IMR-90 (cell line): ENCODE data around the gene UBE2V1. TPM values are rescaled to one million over a fixed set of nuclear protein-coding genes. Genes with fewer than 3 reads are reported as not detected.

ENCODE experiments used
- ATAC-seq: fragments of 200-7000 bp; cut with Tn5 transposase; 2 replicates; pipeline ENCODE4 v1.9.1; 2020; ENCODE audit warnings: low read depth, mild to moderate bottlenecking, moderate library complexity
- BruUV-seq: library from RNA; stranded (reverse); fragments of 400-500 nt; replicated peaks from 2 replicates; lab custom pipeline; 2021; lab: Mats Ljungman, UMichigan
- CTCF ChIA-PET: fragments of 300-600 bp; formaldehyde crosslinking; extraction: SDS; loops from one replicate; lab custom pipeline; 2021; ENCODE audit warnings: antibody characterized with exemption; lab: Yijun Ruan, JAX
- POLR2A ChIA-PET: fragments of 300-600 bp; sonication (Branson Sonifier 250); formaldehyde crosslinking; loops from one replicate; lab custom pipeline; 2022; ENCODE audit warnings: antibody characterized with exemption; ENCODE audit not compliant: unreplicated experiment; lab: Charles Lee
- DNase-seq: peaks from one replicate; pipeline ENCODE4 v3.0.0; 2013
- H2AFZ ChIP-seq: replicated peaks from 2 replicates; pipeline ENCODE3; 2013; ENCODE audit warnings: low read length, mild to moderate bottlenecking; ENCODE audit not compliant: poor library complexity
- H2AK5ac ChIP-seq: 2 replicates; pipeline ENCODE4 v1.6.1; 2013; ENCODE audit warnings: low read depth, low read length, inconsistent platforms
- H2AK9ac ChIP-seq: replicated peaks from 2 replicates; pipeline ENCODE3; 2013; ENCODE audit warnings: mild to moderate bottlenecking, low read depth, low read length, moderate library complexity; ENCODE audit not compliant: poor library complexity
- H2BK120ac ChIP-seq: 2 replicates; pipeline ENCODE4 v1.6.1; 2013; ENCODE audit warnings: low read depth, low read length, inconsistent platforms
- H2BK15ac ChIP-seq: 3 replicates; pipeline ENCODE4 v1.6.1; 2013; ENCODE audit warnings: low read depth, low read length, inconsistent platforms
- H2BK20ac ChIP-seq: 2 replicates; pipeline ENCODE4 v1.6.1; 2013; ENCODE audit warnings: low read depth, mild to moderate bottlenecking, inconsistent platforms, low read length, moderate library complexity
- H2BK5ac ChIP-seq: 2 replicates; pipeline ENCODE4 v1.6.1; 2013; ENCODE audit warnings: mild to moderate bottlenecking, low read depth, low read length, inconsistent platforms; ENCODE audit not compliant: poor library complexity, severe bottlenecking
- H3K14ac ChIP-seq: replicated peaks from 2 replicates; pipeline ENCODE4 v1.6.1; 2013; ENCODE audit warnings: low read depth, low read length, inconsistent platforms
- H3K18ac ChIP-seq: 2 replicates; pipeline ENCODE4 v1.6.1; 2013; ENCODE audit warnings: low read depth, low read length, control low read depth
- H3K23ac ChIP-seq: 2 replicates; pipeline ENCODE4 v1.6.1; 2013; ENCODE audit warnings: low read depth, low read length, inconsistent platforms
- H3K27ac ChIP-seq: 2 replicates; pipeline ENCODE4 v1.5.1; 2013; ENCODE audit warnings: mild to moderate bottlenecking, control low read depth, low read length; ENCODE audit not compliant: insufficient read depth
- H3K27me3 ChIP-seq: 2 replicates; pipeline ENCODE4 v1.6.1; 2013; ENCODE audit warnings: low read length; ENCODE audit not compliant: control insufficient read depth, insufficient read depth
- H3K36me3 ChIP-seq: 2 replicates; pipeline ENCODE4 v1.6.1; 2013; ENCODE audit warnings: low read length, mixed read lengths; ENCODE audit not compliant: control insufficient read depth, insufficient read depth
- H3K4ac ChIP-seq: 2 replicates; pipeline ENCODE4 v1.6.1; 2013; ENCODE audit warnings: low read depth, low read length, inconsistent platforms
- H3K4me1 ChIP-seq: 2 replicates; pipeline ENCODE4 v1.6.1; 2013; ENCODE audit warnings: low read length, mixed read lengths; ENCODE audit not compliant: control insufficient read depth, insufficient read depth
- H3K4me2 ChIP-seq: 2 replicates; pipeline ENCODE4 v1.6.1; 2013; ENCODE audit warnings: low read depth, mild to moderate bottlenecking, control low read depth, low read length, moderate library complexity
- H3K4me3 ChIP-seq: 2 replicates; pipeline ENCODE4 v1.5.1; 2013; ENCODE audit warnings: low read depth, mild to moderate bottlenecking, control low read depth, low read length, moderate library complexity; ENCODE audit not compliant: insufficient read depth
- H3K56ac ChIP-seq: 2 replicates; pipeline ENCODE4 v1.6.1; 2013; ENCODE audit warnings: low read length, inconsistent platforms; ENCODE audit not compliant: insufficient read depth; ENCODE audit errors: extremely low read depth
- H3K79me1 ChIP-seq, 2 experiments: 2 replicates each; pipeline ENCODE4 v1.6.1; 2013; ENCODE audit warnings: low read length in 2 of 2, inconsistent platforms in 1 of 2, low read depth in 1 of 2
- H3K9ac ChIP-seq: 2 replicates; pipeline ENCODE4 v1.6.1; 2013; ENCODE audit warnings: low read depth, low read length, control low read depth
- H3K9me1 ChIP-seq: 2 replicates; pipeline ENCODE4 v1.6.1; 2013; ENCODE audit warnings: low read length, inconsistent platforms; ENCODE audit not compliant: insufficient read depth
- H3K9me3 ChIP-seq: 2 replicates; pipeline ENCODE4 v1.6.1; 2013; ENCODE audit warnings: low read length; ENCODE audit not compliant: control insufficient read depth, insufficient read depth
- H4K20me1 ChIP-seq: 2 replicates; pipeline ENCODE4 v1.6.1; 2013; ENCODE audit warnings: low read length, inconsistent platforms; ENCODE audit not compliant: insufficient read depth
- H4K5ac ChIP-seq: 2 replicates; pipeline ENCODE4 v1.6.1; 2013; ENCODE audit warnings: mild to moderate bottlenecking, low read depth, low read length, control low read depth
- H4K8ac ChIP-seq, 2 experiments: 2 replicates each; pipeline ENCODE4 v1.6.1; 2013; ENCODE audit warnings: low read depth in 2 of 2, low read length in 2 of 2, control low read depth in 1 of 2, inconsistent platforms in 1 of 2
- H4K91ac ChIP-seq: 2 replicates; pipeline ENCODE4 v1.6.1; 2013; ENCODE audit warnings: low read depth, low read length, inconsistent platforms; ENCODE audit not compliant: insufficient read depth
- BHLHE40 ChIP-seq: fragments of 150-350 bp; IDR thresholded peaks from 2 replicates; pipeline ENCODE4 v1.6.1; 2016; ENCODE audit warnings: mild to moderate bottlenecking, low read depth, low read length
- CEBPB ChIP-seq: IDR thresholded peaks from 2 replicates; pipeline ENCODE4 v1.6.1; 2012; ENCODE audit warnings: low read depth, low read length, improper control_type of control experiment
- CHD1 ChIP-seq: IDR thresholded peaks from 2 replicates; pipeline ENCODE4 v1.6.1; 2012; ENCODE audit warnings: low read depth, low read length, improper control_type of control experiment
- FOS ChIP-seq: fragments of 150-350 bp; IDR thresholded peaks from 2 replicates; pipeline ENCODE4 v1.6.1; 2016; ENCODE audit warnings: low read depth, low read length
- MAFK ChIP-seq: IDR thresholded peaks from 2 replicates; pipeline ENCODE4 v1.6.1; 2012; ENCODE audit warnings: low read depth, low read length, improper control_type of control experiment
- MAZ ChIP-seq: IDR thresholded peaks from 2 replicates; pipeline ENCODE4 v1.6.1; 2012; ENCODE audit warnings: low read depth, mild to moderate bottlenecking, low read length, improper control_type of control experiment, moderate library complexity, borderline replicate concordance
- MXI1 ChIP-seq: IDR thresholded peaks from 2 replicates; pipeline ENCODE4 v1.6.1; 2012; ENCODE audit warnings: low read depth, mild to moderate bottlenecking, low read length, moderate library complexity, borderline replicate concordance
- NFE2L2 ChIP-seq: fragments of 150-350 bp; IDR thresholded peaks from 2 replicates; pipeline ENCODE4 v1.6.1; 2016; ENCODE audit warnings: low read depth, mild to moderate bottlenecking, low read length
- POLR2A ChIP-seq: IDR thresholded peaks from 2 replicates; pipeline ENCODE4 v1.6.1; 2012; ENCODE audit warnings: mild to moderate bottlenecking, low read depth, low read length
- RAD21 ChIP-seq: IDR thresholded peaks from 2 replicates; pipeline ENCODE4 v1.6.1; 2012; ENCODE audit warnings: low read length, improper control_type of control experiment
- RCOR1 ChIP-seq: IDR thresholded peaks from 2 replicates; pipeline ENCODE4 v1.6.1; 2012; ENCODE audit warnings: mild to moderate bottlenecking, low read length, improper control_type of control experiment; ENCODE audit not compliant: insufficient replicate concordance
- RFX5 ChIP-seq: IDR thresholded peaks from 2 replicates; pipeline ENCODE4 v1.8.0; 2012; ENCODE audit warnings: low read depth, mild to moderate bottlenecking, low read length, moderate library complexity
- SMC3 ChIP-seq: fragments of 150-350 bp; IDR thresholded peaks from 2 replicates; pipeline ENCODE4 v1.6.1; 2016; ENCODE audit warnings: low read depth, mild to moderate bottlenecking, antibody characterized with exemption, low read length, moderate library complexity
- WGBS, 2 experiments: methylation state at CpG; one replicate each; pipeline versions ENCODE4 v1.1.5 to v1.1.7; 2013; ENCODE audit warnings: missing lambda C conversion rate in 2 of 2; ENCODE audit not compliant: insufficient read length in 1 of 2; ENCODE audit errors: extremely low coverage in 2 of 2; 5-methylcytosine and 5-hydroxymethylcytosine counted together
- dilution Hi-C: fragments of 300-500 bp; cut with HindIII; formaldehyde crosslinking; loops from one replicate; pipeline ENCODE4 v1.14.3; 2018; ENCODE audit warnings: low sequenced_read_pairs; ENCODE audit not compliant: unreplicated experiment
- in situ Hi-C: fragments of 300-500 bp; cut with MboI; formaldehyde crosslinking; loops from 3 replicates; pipeline ENCODE4 v1.14.3; 2019; ENCODE audit warnings: low sequenced_read_pairs, inconsistent platforms, mixed read lengths
- intact Hi-C: fragments of 100-400 bp; cut with micrococcal nuclease; formaldehyde crosslinking; loops from 2 replicates; pipeline ENCODE4 v1.10.0; 2022
- polyA plus RNA-seq, 3 experiments: library from polyadenylated mRNA; depleted of rRNA; stranded (reverse); fragments of >200 nt; gene quantifications; 2 replicates each; pipeline ENCODE4 v1.2.3, GENCODE V29; 2012; ENCODE audit warnings: low replicate concordance in 1 of 3
- total RNA-seq: library from RNA; depleted of rRNA; stranded (reverse); fragments of >200 nt; gene quantifications from 2 replicates; pipeline ENCODE4 v1.2.3, GENCODE V29; 2012
- TF ChIP-seq, protein P1 (sequence below): fragments of 150-350 bp; IDR thresholded peaks from 2 replicates; pipeline ENCODE4 v1.6.1; 2017; ENCODE audit warnings: mild to moderate bottlenecking, antibody characterized with exemption, low read length, low read depth
- TF ChIP-seq, protein P2 (sequence below): fragments of 150-350 bp; IDR thresholded peaks from 2 replicates; pipeline ENCODE4 v1.6.1; 2016; ENCODE audit warnings: low read depth, mild to moderate bottlenecking, low read length, moderate library complexity, borderline replicate concordance

Gene UBE2V1
- total and polyA plus RNA-seq, 2 of the 4 experiments (the other 2 are of a cell fraction) = 20.1 to 138 TPM

DNA sequence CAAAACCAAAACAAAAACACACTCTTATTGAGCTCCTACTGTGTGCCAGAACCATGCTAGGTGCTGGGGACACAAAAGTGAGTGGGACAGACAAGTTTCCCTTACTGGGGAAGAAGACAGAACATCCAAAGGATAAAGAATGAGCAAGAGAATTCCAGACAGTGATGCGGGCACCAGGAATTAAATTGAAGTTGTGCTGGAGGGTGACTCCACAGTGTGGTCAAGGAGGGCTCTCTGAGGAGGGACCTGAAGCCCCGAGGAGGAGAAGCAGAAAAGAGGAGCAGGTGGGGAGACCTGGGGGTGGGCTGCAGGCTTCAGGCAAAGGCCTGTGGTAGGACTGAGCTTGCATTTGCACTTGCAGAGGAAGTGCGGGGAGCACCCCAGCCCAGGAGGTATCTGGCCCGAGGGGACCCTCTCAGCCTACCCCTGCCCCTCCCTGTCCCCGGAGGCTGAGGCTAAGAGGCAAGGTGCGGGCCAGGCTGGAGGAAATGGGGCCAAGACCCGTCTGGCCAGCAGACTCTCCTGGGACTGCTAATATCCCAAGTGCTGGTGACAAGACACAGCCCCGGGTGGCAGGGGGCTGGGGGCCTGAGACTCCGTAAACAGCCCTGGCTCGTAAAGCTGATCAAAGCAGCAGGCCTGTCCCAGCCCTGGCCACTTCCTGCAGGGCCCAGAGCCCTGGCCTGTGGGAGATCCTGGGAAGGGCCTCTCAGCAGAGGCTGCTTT, 73.1 kb downstream of the UBE2V1 start (continued):
- TF ChIP-seq BHLHE40 = no peak
- no peak for TF ChIP-seq NFE2L2
- no peak for TF ChIP-seq MAZ
- TF ChIP-seq CEBPB = no peak
- TF ChIP-seq RCOR1 = no peak

DNA sequence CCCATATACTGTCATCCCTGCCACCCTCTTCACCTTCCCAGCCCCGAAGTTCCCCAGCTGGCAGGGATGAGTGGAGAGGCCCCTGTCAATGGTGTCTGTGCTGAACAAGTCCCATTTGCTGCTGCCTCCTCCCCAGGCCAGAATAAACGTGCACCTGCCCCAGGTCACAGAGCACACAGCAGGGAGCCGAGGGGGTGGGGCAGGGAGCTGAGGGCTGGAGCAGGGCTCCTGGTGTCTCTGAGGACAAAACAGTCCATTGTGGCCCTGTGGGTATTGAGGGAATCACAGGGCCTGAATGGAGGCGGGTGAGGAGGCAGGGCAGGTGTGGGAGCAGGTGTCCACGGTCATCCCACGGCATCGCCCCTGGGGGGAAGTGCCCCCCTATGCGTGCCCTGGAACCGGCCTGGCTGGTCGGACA, 74.4 kb downstream of the UBE2V1 start:
- DNase-seq = no peak
- BruUV-seq = no TSS peak
- no peak for ATAC-seq
- Histone ChIP-seq H3K4me1 (peaks cover 8% of the 10 kb centered on the region), H3K4ac (no peak overlapping the region), H2AK9ac (no peak overlapping the region), H3K79me1 (no peaks in the 10 kb centered on the region), H4K20me1 (no peaks in the 10 kb centered on the region; the same call in 1 of the 2 replicates), H4K91ac (no peak overlapping the region), H2BK20ac (no peak overlapping the region), H3K56ac (no peak overlapping the region), H3K4me2 (no peak overlapping the region), H3K9ac (no peak overlapping the region), H2BK5ac (no peak overlapping the region), H4K5ac (no peak overlapping the region), H3K27me3 (no peaks in the 10 kb centered on the region), H3K36me3 (no peaks in the 10 kb centered on the region), H2AK5ac (0 out of 2 replicates have a peak overlapping the region, but pooled peaks have one; percentile 30), H4K8ac (no peak overlapping the region), H2BK120ac (no peak overlapping the region), H3K27ac (no peak overlapping the region), H3K4me3 (no peak overlapping the region), H2AFZ (no peak overlapping the region), H2BK15ac (no peak overlapping the region), H3K14ac (no peak overlapping the region), H3K9me1 (peaks cover 2% of the 10 kb centered on the region; the same call in 1 of the 2 replicates), H3K18ac (no peak overlapping the region), H3K9me3 (no peaks in the 10 kb centered on the region), H3K23ac (no peak overlapping the region)
- in situ Hi-C loops (no loop called here), intact Hi-C loops (no loop called here), dilution Hi-C loops (no loop called here)
- ChIA-PET POLR2A (interaction anchor here (0.5 kb wide), 1 partner anchor 33 kb away, joined by 8 read pairs; no protein-coding TSS in a partner anchor), CTCF (no interaction called here)
- 63% methylated on average over 1 of the region's 10 CpGs; no CpG with 5 or more reads in 1 of the 2 experiments for WGBS, 2 experiments
- TF ChIP-seq MXI1 (no peak), CHD1 (no peak), RAD21 (no peak), RFX5 (no peak), SMC3 (no peak), NFE2L2 (no peak), FOS (no peak), RCOR1 (no peak), BHLHE40 (no peak), MAFK (no peak), CEBPB (no peak), MAZ (no peak), POLR2A (no peak)
- TF ChIP-seq, protein P1, sequence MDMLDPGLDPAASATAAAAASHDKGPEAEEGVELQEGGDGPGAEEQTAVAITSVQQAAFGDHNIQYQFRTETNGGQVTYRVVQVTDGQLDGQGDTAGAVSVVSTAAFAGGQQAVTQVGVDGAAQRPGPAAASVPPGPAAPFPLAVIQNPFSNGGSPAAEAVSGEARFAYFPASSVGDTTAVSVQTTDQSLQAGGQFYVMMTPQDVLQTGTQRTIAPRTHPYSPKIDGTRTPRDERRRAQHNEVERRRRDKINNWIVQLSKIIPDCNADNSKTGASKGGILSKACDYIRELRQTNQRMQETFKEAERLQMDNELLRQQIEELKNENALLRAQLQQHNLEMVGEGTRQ = no peak
- TF ChIP-seq, protein P2, sequence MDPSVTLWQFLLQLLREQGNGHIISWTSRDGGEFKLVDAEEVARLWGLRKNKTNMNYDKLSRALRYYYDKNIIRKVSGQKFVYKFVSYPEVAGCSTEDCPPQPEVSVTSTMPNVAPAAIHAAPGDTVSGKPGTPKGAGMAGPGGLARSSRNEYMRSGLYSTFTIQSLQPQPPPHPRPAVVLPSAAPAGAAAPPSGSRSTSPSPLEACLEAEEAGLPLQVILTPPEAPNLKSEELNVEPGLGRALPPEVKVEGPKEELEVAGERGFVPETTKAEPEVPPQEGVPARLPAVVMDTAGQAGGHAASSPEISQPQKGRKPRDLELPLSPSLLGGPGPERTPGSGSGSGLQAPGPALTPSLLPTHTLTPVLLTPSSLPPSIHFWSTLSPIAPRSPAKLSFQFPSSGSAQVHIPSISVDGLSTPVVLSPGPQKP = no peak
